Activated T-helper 1 cell treated with anti-CD3 and anti-CD28 coated beads, Interleukin-2, amount 50 U/mL, for 16 hours (primary cell): Measurements from ENCODE around the gene DNAJC16.

Experiments used
- DNase-seq, 2 donors: peaks; one replicate each; pipeline ENCODE4 v3.0.0-alpha.2; 2020; ENCODE audit warnings: low read depth in 1 of 2, low spot score in 1 of 2

The DNAJC16 gene

GRCh38 chr1:15531682-15532081 lies 5.0 kb downstream of the DNAJC16 start:
- DNase-seq: no peak

- DNase-seq: no peak
Observed at GRCh38 chr1:15538771-15539170, 12.1 kb downstream of the DNAJC16 start.

GRCh38 chr1:15540186-15540585 lies 13.5 kb downstream of the DNAJC16 start:
- DNase-seq: no peak

- DNase-seq: no peak
Observed at GRCh38 chr1:15541231-15541792, 14.7 kb downstream of the DNAJC16 start.

DNA sequence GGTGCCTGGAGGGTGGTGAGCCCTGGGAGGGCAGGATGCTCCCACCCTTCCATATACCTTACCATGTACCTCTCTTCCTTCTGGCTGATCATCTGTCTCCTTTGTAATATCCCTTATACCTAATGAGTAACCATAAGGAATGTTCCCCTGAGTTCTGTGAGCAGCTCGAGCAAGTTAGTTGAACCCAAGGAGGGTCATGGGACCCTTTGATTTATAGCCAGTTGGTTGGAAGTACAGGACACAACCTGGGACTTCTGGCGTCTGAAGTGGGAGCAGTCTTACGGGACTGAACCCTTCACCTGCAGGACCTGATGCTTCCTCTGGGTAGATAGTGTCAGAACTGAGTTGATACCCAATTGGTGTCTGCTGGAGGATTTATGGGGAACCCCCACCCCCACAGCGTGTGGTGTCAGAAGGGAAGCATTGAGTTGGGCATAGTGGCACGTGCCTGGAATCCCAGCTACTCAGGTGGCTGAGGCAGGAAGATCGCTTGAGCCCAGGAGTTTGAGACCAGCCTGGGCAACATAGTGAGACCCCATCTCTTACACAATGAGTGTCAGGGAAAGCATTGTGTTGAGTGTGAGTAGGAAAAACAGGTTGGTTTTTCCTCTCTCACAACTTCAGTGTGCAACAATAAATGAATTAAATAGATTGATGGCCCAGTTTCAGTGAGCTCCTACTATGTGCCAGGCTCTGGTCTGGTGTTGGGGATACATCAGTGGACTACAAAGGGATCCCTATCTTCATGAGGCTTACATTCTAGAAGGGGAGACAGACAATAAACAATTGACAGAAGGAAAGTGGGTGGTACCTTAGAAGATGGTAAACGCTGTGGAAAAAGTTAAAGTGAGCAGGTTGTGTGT lies 16.0 kb downstream of the DNAJC16 start:
- DNase-seq: no peak

- no peak for DNase-seq
Observed at GRCh38 chr1:15543251-15543588, 16.6 kb downstream of the DNAJC16 start.

- DNase-seq: no peak
Observed at GRCh38 chr1:15543589-15544568, 17.2 kb downstream of the DNAJC16 start.

GRCh38 chr1:15546641-15547040 lies 20.0 kb downstream of the DNAJC16 start:
- DNase-seq: no peak

DNA sequence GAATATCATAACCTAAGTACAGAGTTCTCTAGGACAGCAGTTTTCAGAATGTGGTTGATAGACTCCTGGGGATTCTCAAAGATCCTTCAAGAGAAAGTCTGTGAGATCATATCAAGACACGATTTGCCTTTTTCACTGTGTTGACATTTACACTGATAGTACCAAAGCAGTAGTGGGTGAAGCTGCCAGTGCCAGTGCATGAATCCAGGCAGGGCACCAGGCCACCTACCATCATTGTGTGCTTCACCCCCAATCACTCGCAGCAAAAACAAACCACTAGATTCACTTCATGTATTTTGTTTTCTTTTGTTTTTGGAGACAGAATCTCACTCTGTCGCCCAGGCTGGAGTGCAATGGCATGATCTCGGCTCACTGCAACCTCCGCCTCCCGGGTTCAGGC lies 23.9 kb downstream of the DNAJC16 start:
- DNase-seq: no peak

- no peak for DNase-seq
Observed at GRCh38 chr1:15557008-15557407, 30.4 kb downstream of the DNAJC16 start.

DNA sequence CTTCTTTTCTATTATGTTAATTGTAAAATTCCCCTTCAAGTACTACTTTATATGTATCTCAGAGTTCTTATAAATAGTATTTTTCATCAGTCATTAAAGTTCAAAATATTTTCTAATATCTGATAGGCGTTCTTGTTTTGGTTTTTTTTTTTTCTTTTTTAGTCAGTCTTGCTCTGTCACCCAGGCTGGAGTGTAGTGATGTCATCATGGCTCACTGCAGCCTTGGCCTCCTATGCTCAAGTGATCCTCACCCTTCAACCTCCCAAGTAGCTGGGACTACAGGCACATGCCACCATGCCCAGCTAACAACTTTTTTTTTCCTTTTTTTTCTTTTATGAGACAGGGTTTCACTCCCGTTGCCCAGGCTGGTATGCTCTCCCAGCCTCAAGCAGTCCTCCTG lies 30.9 kb downstream of the DNAJC16 start:
- no peak for DNase-seq

DNA sequence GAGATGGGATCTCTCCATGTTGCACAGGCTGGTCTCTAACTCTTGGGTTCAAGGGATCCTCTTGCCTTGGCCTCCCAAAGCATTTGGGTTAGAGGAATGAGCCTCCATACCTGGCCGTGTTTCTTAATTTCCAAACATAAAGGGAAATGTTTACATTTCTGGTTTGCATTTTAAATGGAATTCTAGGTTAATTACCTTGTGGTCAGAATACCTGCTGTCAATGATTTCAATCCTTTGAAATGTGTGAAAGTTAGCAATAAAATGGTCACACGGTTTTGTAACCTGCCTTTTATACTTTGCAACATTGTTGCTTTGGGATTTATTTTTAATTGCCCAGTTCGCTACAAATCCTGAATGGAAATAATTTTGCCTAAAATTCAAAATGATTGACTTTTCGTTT lies 31.9 kb downstream of the DNAJC16 start:
- DNase-seq: no peak

- DNase-seq: no peak
Observed at GRCh38 chr1:15559189-15559810, 32.7 kb downstream of the DNAJC16 start.

DNA sequence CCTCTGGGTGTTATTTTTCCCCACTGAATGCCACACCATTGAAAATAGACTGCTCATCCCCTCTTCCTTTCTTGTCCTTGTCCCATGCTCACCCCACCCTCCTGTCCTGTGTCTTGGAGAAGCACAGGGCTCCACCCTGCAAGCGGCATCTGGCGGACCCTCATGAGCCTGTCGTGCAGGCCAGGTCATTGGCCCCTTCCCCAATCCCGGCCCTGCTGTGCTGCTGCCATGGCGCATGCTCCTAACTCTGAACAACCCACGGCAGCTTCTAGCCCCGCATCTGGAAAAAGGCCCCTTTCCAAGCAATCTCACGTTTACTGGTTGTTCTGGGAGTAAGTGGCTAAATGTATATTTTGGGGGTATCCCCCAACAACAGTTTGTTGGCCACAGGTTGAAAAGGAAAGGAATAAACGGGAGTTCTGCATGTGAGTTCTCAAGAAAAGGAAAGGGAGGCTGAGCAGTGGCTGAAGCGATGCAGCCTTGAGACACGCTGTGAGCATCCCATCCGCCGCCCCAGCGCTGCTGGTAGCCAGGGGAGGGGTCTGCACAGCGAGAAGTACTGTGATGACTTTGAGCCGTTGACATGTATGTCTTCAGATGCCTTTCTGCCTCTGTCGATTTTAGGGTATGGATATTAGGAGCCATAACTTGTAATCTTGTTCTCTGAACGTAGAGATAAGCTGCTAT lies 41.9 kb downstream of the DNAJC16 start:
- DNase-seq: no peak

- no peak for DNase-seq
Observed at GRCh38 chr1:15570861-15571260, 44.2 kb downstream of the DNAJC16 start.

GRCh38 chr1:15571266-15571665 lies 44.6 kb downstream of the DNAJC16 start:
- no peak for DNase-seq

- DNase-seq: no peak
Observed at GRCh38 chr1:15573477-15573876, 46.8 kb downstream of the DNAJC16 start.

DNA sequence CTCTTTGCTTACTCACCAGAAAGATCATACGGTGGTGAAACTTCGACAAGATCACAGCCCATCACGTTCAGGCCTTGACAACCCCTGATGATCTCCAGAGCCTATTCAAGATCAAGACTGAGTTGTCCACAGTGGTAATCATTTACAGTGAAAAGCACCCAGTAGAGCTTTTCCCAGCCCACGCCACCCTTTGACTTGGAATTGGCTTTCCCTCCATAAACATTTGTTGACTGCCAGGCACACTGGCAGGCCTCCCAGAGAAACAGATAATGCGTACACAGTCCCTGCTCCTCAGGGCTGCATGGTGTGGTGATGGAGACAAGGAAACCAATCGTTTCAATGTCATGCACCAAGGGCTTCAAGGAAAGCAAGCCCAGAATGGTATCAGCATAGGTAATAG lies 48.1 kb downstream of the DNAJC16 start:
- no peak for DNase-seq

DNA sequence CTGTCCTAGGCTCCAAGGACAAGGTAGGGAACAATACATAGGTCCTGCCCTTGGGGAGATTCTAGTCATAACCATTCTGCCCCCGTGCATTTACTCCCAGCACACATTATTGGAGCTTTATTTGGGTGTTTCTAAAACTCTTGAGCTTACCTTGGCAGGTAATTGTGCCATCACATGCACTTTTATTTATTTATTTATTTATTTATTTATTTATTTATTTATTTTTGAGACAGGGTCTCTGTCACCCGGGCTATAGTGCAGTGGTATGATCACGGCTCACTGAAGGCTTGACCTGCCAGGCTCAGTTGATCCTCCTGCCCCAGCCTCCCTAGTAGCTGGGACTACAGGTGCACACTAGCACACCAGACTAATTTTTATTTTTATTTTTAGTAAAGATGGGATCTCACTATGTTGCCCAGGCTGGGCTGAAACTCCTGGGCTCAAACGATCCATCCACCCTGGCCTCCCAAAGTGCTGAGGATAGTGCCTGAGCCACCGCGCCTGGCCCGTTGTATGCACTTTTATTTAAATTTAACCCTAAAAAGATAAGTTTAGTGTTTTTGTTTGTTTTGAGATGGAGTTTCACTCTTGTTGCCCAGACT lies 49.0 kb downstream of the DNAJC16 start:
- DNase-seq: no peak

DNA sequence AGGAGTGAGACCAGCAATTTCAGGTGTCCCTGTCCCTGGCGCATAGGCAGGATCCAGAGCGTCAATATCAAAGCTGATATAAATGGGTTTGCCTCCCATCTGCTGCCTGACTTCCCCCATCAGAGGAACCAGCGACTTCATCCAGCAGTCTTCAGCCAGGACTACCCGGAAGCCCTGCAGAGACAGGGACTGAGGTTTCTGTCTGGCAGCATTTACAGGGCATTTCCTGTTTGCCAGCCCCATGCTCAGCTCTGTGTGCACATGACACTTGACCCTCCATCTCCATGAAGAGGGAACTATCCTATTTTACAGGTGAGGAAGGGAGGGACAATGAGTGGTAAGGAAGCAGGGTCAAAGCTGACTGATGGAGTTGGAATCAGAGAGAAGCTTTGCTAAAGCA lies 51.0 kb downstream of the DNAJC16 start:
- DNase-seq: no peak
